ENCODE data around the gene PIP5K1C. TPM values are rescaled to one million over a fixed set of nuclear protein-coding genes. Genes with fewer than 3 reads are reported as not detected.

Gene PIP5K1C
- total and polyA plus RNA-seq, 9 of the 15 experiments (the other 6 are each of a cell fraction or from before 2014, with no cell fraction given), result 0.38 to 22.1 (median 4.1) TPM

- TF ChIP-seq ADNP (tag; IDR thresholded peaks at IDR 0.05), result peak; percentile 61; the same call in 1 of the 2 replicates
- no peak for TF ChIP-seq ZNF766 (CRISPR knock-in tag; conservative IDR thresholded peaks at IDR 0.05)
- 0 out of 3 replicates have a peak, but pooled peaks of 1 of the 2 experiments have one; percentile 14 for TF ChIP-seq CBX3 (IDR thresholded peaks at IDR 0.05; ENCODE audit: borderline replicate concordance in 1 of 2, low read length in 2 of 2)
- peak; percentile 77; the same call in 1 of the 2 replicates for TF ChIP-seq LEF1 (IDR thresholded peaks at IDR 0.05)
- peak; percentile 26; the same call in 1 of the 2 replicates for TF ChIP-seq EP300 (IDR thresholded peaks at IDR 0.05; ENCODE audit: low read length)
- TF ChIP-seq XRCC4 (IDR thresholded peaks at IDR 0.05; ENCODE audit: extremely low read depth, insufficient read depth, insufficient read length), result no peak
- peak; percentile 62 for TF ChIP-seq TFAP4 (CRISPR knock-in tag; IDR thresholded peaks at IDR 0.05; ENCODE audit: borderline replicate concordance)
- TF ChIP-seq SMARCE1 (IDR thresholded peaks at IDR 0.05), result peak; percentile 81
- peak; percentile 67 for TF ChIP-seq NCOA1 (IDR thresholded peaks at IDR 0.05; ENCODE audit: low read depth)
- TF ChIP-seq NBN (IDR thresholded peaks at IDR 0.05; ENCODE audit: low read depth), result 0 out of 2 replicates have a peak, but pooled peaks have one; percentile 57
- TF ChIP-seq SRF (CRISPR knock-in tag; IDR thresholded peaks at IDR 0.05), result peak in 1 of 2 experiments; percentile 30; a peak in 1 of 4 replicates
- no peak for TF ChIP-seq ZNF184 (CRISPR knock-in tag; IDR thresholded peaks at IDR 0.05)
- TF ChIP-seq MTA1 (IDR thresholded peaks at IDR 0.05; ENCODE audit: borderline replicate concordance), result peak; percentile 38; the same call in 1 of the 2 replicates
- TF ChIP-seq RBM22 (IDR thresholded peaks at IDR 0.05; ENCODE audit: low read depth, low read length, poor library complexity, severe bottlenecking), result no peak
- TF ChIP-seq SMARCA5 (IDR thresholded peaks at IDR 0.05), result peak; percentile 72
- TF ChIP-seq EP400 (IDR thresholded peaks at IDR 0.05), result peak; percentile 23; the same call in 1 of the 2 replicates
- TF ChIP-seq ZNF217 (CRISPR knock-in tag; IDR thresholded peaks at IDR 0.05), result no peak
- TF ChIP-seq MYNN (IDR thresholded peaks at IDR 0.05), result peak; percentile 34; the same call in 1 of the 2 replicates
- TF ChIP-seq MYNN (CRISPR knock-in tag; IDR thresholded peaks at IDR 0.05), result no peak
Observed at GRCh38 chr19:3710265-3710812, 10.1 kb upstream of the PIP5K1C start (continued).
